Neural cell (in vitro differentiated cells): ENCODE measurements around the gene GMDS.

Source experiments
- EP300 ChIP-seq: fragments of 450-650 bp; conservative IDR thresholded peaks from 2 replicates; pipeline ENCODE4 v1.6.1; 2014; ENCODE audit warnings: antibody characterized with exemption, mild to moderate bottlenecking, moderate library complexity; ENCODE audit not compliant: poor library complexity, severe bottlenecking
- EZH2 ChIP-seq: fragments of 200-600, 300-800 bp; shearing (Covaris generic), sonication (generic); IDR thresholded peaks from 2 replicates; pipeline ENCODE4 v1.6.1; 2014; ENCODE audit warnings: antibody characterized with exemption, low read length, borderline replicate concordance, mild to moderate bottlenecking; ENCODE audit not compliant: insufficient read depth, poor library complexity, severe bottlenecking
- MXI1 ChIP-seq: fragments of 450-650 bp; conservative IDR thresholded peaks from 2 replicates; pipeline ENCODE4 v1.6.1; 2014; ENCODE audit warnings: antibody characterized with exemption, mild to moderate bottlenecking; ENCODE audit not compliant: poor library complexity, severe bottlenecking
- POLR2AphosphoS5 ChIP-seq: IDR thresholded peaks from 2 replicates; pipeline ENCODE4 v1.6.1; 2012
- SMC3 ChIP-seq: fragments of 450-650 bp; conservative IDR thresholded peaks from 2 replicates; pipeline ENCODE4 v1.6.1; 2014; ENCODE audit warnings: antibody characterized with exemption, mild to moderate bottlenecking, moderate library complexity; ENCODE audit not compliant: poor library complexity
- TAF1 ChIP-seq: IDR thresholded peaks from 2 replicates; pipeline ENCODE4 v1.6.1; 2012; ENCODE audit warnings: low read depth
- TF ChIP-seq, protein P1 (sequence below): fragments of 450-650 bp; IDR thresholded peaks from 2 replicates; pipeline ENCODE4 v1.5.1; 2014; ENCODE audit warnings: antibody characterized with exemption, mild to moderate bottlenecking, moderate library complexity; ENCODE audit not compliant: poor library complexity, severe bottlenecking

DNA sequence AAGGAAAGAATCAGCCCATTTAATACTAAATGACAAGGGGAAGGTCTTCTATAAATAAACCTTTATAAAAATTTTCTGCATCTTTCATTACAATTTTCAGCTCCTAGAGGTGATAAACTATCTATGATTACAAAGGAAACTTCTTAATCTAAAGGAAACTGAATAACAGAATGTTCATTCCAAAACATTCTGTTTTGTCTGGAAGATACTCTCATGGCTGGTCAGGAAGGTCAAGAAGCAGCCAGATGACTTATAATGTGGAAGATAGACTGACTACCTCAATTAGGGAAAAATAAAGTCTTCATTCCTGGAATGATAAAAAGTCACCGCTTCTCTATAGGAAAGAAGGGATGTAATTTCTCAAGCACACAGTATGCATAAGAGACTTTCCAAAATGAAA, 131.3 kb downstream of the GMDS start:
- no peak for TF ChIP-seq MXI1
- TF ChIP-seq, protein P1, sequence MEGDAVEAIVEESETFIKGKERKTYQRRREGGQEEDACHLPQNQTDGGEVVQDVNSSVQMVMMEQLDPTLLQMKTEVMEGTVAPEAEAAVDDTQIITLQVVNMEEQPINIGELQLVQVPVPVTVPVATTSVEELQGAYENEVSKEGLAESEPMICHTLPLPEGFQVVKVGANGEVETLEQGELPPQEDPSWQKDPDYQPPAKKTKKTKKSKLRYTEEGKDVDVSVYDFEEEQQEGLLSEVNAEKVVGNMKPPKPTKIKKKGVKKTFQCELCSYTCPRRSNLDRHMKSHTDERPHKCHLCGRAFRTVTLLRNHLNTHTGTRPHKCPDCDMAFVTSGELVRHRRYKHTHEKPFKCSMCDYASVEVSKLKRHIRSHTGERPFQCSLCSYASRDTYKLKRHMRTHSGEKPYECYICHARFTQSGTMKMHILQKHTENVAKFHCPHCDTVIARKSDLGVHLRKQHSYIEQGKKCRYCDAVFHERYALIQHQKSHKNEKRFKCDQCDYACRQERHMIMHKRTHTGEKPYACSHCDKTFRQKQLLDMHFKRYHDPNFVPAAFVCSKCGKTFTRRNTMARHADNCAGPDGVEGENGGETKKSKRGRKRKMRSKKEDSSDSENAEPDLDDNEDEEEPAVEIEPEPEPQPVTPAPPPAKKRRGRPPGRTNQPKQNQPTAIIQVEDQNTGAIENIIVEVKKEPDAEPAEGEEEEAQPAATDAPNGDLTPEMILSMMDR = no peak
- no peak for TF ChIP-seq POLR2AphosphoS5
- no peak for TF ChIP-seq EZH2
- TF ChIP-seq EP300 = no peak
- no peak for TF ChIP-seq SMC3
- TF ChIP-seq TAF1 = no peak
